HepG2 (cell line): ENCODE measurements around the gene FAM219A. TPM values are rescaled to one million over a fixed set of nuclear protein-coding genes. Genes with fewer than 3 reads are reported as not detected.
A peak's percentile ranks its signal among the peaks of the same experiment; 100 is the strongest.

ENCODE experiments used
- ARHGAP35 ChIP-seq: sonication (generic); formaldehyde crosslinking; IDR thresholded peaks from 2 replicates; pipeline ENCODE4 v1.9.0; 2022; ENCODE audit warnings: mild to moderate bottlenecking, inconsistent platforms, moderate library complexity, missing genetic modification reagents, borderline replicate concordance
- FOSL2 ChIP-seq: sonication (generic); formaldehyde crosslinking; IDR thresholded peaks from 2 replicates; pipeline ENCODE4 v1.4.0; 2020; ENCODE audit warnings: missing genetic modification reagents
- GABPA ChIP-seq, 2 experiments: IDR thresholded peaks; 2 replicates each; pipeline ENCODE4 v1.6.1; 2011 to 2016; ENCODE audit warnings: low read depth in 2 of 2, low read length in 1 of 2, missing biosample characterization in 1 of 2, missing genetic modification characterization in 1 of 2
- GTF3A ChIP-seq: sonication (generic); formaldehyde crosslinking; conservative IDR thresholded peaks from 2 replicates; pipeline ENCODE4 v1.4.0; 2020; ENCODE audit warnings: mild to moderate bottlenecking, missing genetic modification reagents
- MXD4 ChIP-seq: IDR thresholded peaks from 2 replicates; pipeline ENCODE4 v1.6.1; 2016; ENCODE audit warnings: mild to moderate bottlenecking, missing biosample characterization, missing genetic modification reagents
- NKX3-1 ChIP-seq: sonication (generic); formaldehyde crosslinking; IDR thresholded peaks from 2 replicates; pipeline ENCODE4 v1.5.0; 2020; ENCODE audit warnings: missing genetic modification reagents
- NR1H2 ChIP-seq: sonication (generic); formaldehyde crosslinking; IDR thresholded peaks from 2 replicates; pipeline ENCODE4 v1.8.1; 2022; ENCODE audit warnings: low read depth, missing genetic modification reagents, borderline replicate concordance
- PAX8 ChIP-seq: sonication (generic); formaldehyde crosslinking; IDR thresholded peaks from 2 replicates; pipeline ENCODE4 v1.8.0; 2022; ENCODE audit warnings: mild to moderate bottlenecking, missing genetic modification reagents, borderline replicate concordance
- RFX3 ChIP-seq: IDR thresholded peaks from 2 replicates; pipeline ENCODE4 v1.6.1; 2016; ENCODE audit warnings: missing biosample characterization, missing genetic modification reagents
- SATB2 ChIP-seq: sonication (generic); formaldehyde crosslinking; IDR thresholded peaks from 2 replicates; pipeline ENCODE4 v1.5.0; 2020; ENCODE audit warnings: missing genetic modification reagents
- TOPORS ChIP-seq: sonication (generic); formaldehyde crosslinking; IDR thresholded peaks from 2 replicates; pipeline ENCODE4 v1.8.0; 2023; ENCODE audit warnings: mild to moderate bottlenecking, missing genetic modification reagents
- ZIK1 ChIP-seq: sonication (generic); formaldehyde crosslinking; IDR thresholded peaks from 2 replicates; pipeline ENCODE4 v1.5.0; 2020; ENCODE audit warnings: mild to moderate bottlenecking, low read depth, missing genetic modification reagents, borderline replicate concordance
- ZNF616 ChIP-seq: sonication (generic); formaldehyde crosslinking; IDR thresholded peaks from 2 replicates; pipeline ENCODE4 v1.5.0; 2020; ENCODE audit warnings: low read depth, mild to moderate bottlenecking, missing genetic modification reagents
- ZNF782 ChIP-seq: sonication (generic); formaldehyde crosslinking; IDR thresholded peaks from 2 replicates; pipeline ENCODE4 v1.4.0; 2020; ENCODE audit warnings: missing genetic modification reagents, mild to moderate bottlenecking, borderline replicate concordance
- polyA plus RNA-seq, 8 experiments: library from polyadenylated mRNA; depleted of rRNA in 3 of 8; stranded (reverse) in 7 of 8; unstranded in 1 of 8; fragments of >200 nt; fragmentation: Illumina TruSeq in 4 of 8; extraction: Trizol in 4 of 8; gene quantifications; 2 replicates each; pipeline versions ENCODE4 v1.2.1 to v1.2.3, GENCODE V29; 2011 to 2016; ENCODE audit warnings: low read depth in 4 of 8, missing spikeins in 1 of 8, mixed read lengths in 1 of 8; ENCODE audit not compliant: insufficient read depth in 1 of 8
- total RNA-seq, 5 experiments: library from RNA; depleted of rRNA; stranded (reverse); fragments of >200 nt; fragmentation: Illumina TruSeq; extraction: Trizol; gene quantifications; 2 replicates each; pipeline ENCODE4 v1.2.3, GENCODE V29; 2016; ENCODE audit warnings: low read depth in 1 of 5
- TF ChIP-seq, protein P1 (sequence below), 2 experiments: sonication (generic) in 1 of 2; formaldehyde crosslinking in 1 of 2; IDR thresholded peaks; 2 replicates each; pipeline versions ENCODE4 v1.5.1 to v1.6.1; 2011 to 2020; ENCODE audit warnings: borderline replicate concordance in 1 of 2, low read depth in 1 of 2, low read length in 1 of 2, mild to moderate bottlenecking in 1 of 2, missing genetic modification reagents in 1 of 2, moderate library complexity in 1 of 2
- TF ChIP-seq, protein P2 (sequence below): sonication (generic); formaldehyde crosslinking; IDR thresholded peaks from 2 replicates; pipeline ENCODE4 v1.4.0; 2020; ENCODE audit warnings: mild to moderate bottlenecking, missing genetic modification reagents
- TF ChIP-seq, protein P3 (sequence below): sonication (generic); formaldehyde crosslinking; IDR thresholded peaks from 2 replicates; pipeline ENCODE4 v1.5.0; 2020; ENCODE audit warnings: mild to moderate bottlenecking, low read depth, missing genetic modification reagents, borderline replicate concordance
- TF ChIP-seq, protein P4 (sequence below): sonication (generic); formaldehyde crosslinking; IDR thresholded peaks from 2 replicates; pipeline ENCODE4 v1.4.0; 2020; ENCODE audit warnings: missing genetic modification reagents
- TF ChIP-seq, protein P5 (sequence below): sonication (generic); IDR thresholded peaks from 2 replicates; pipeline ENCODE4 v1.6.1; 2016; ENCODE audit warnings: low read depth, borderline replicate concordance

The FAM219A gene
- total and polyA plus RNA-seq, 2 of the 13 experiments (the other 11 are each of a cell fraction or from before 2014, with no cell fraction given), result 3.9 to 6.4 TPM

DNA sequence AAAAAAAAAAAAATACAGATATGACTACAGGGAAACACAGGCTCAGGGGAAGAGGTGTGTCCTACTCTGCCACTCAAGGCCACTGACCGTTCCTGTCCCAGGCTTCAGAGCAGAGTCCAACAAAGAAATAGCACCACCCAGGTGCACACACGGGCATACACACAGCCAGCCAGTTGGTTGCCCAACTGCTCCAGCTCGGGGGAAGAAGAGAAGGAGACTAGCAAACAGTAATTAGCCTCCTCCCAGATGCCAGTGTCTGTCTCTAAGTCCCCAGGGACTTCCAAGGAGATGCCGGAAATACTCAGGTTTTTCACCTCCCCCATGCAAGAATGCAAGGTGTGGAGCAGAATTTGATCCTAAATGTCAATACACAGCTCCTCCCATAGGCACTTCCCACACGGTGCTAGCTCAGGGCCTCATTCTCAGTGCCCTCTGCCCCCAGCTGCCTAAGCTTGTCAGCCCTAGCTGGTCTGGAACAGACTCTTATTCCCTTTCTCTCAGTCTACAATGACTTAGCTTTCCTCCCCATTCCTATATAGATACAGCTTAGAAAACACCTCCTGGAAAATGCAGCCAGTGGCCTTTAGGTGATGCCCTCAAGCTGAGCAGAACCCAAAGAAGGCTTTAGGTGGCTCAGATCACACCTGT is 83.3 kb downstream of the FAM219A start (continued):
- TF ChIP-seq, protein P1, sequence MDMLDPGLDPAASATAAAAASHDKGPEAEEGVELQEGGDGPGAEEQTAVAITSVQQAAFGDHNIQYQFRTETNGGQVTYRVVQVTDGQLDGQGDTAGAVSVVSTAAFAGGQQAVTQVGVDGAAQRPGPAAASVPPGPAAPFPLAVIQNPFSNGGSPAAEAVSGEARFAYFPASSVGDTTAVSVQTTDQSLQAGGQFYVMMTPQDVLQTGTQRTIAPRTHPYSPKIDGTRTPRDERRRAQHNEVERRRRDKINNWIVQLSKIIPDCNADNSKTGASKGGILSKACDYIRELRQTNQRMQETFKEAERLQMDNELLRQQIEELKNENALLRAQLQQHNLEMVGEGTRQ (IDR thresholded peaks at IDR 0.05; ENCODE audit: low read depth, low read length), result no peak
- TF ChIP-seq, protein P1 (CRISPR knock-in tag; IDR thresholded peaks at IDR 0.05; ENCODE audit: borderline replicate concordance), result no peak
- TF ChIP-seq GTF3A (CRISPR knock-in tag) (no peak), MXD4 (CRISPR knock-in tag) (0 out of 2 replicates have a peak, but pooled peaks have one; percentile 49), FOSL2 (CRISPR knock-in tag) (no peak; the same call in 1 of the 2 replicates), RFX3 (CRISPR knock-in tag) (no peak), NKX3-1 (CRISPR knock-in tag) (no peak), ARHGAP35 (no peak), TOPORS (CRISPR knock-in tag) (no peak), ZIK1 (CRISPR knock-in tag) (no peak; the same call in 1 of the 2 replicates), NR1H2 (CRISPR knock-in tag) (no peak), GABPA (IDR thresholded peaks at IDR 0.05; ENCODE audit: low read depth, low read length) (no peak), GABPA (CRISPR knock-in tag; IDR thresholded peaks at IDR 0.05; ENCODE audit: low read depth) (no peak), ZNF782 (CRISPR knock-in tag) (no peak), ZNF616 (CRISPR knock-in tag) (no peak), SATB2 (no peak), PAX8 (no peak)
- TF ChIP-seq, protein P2, sequence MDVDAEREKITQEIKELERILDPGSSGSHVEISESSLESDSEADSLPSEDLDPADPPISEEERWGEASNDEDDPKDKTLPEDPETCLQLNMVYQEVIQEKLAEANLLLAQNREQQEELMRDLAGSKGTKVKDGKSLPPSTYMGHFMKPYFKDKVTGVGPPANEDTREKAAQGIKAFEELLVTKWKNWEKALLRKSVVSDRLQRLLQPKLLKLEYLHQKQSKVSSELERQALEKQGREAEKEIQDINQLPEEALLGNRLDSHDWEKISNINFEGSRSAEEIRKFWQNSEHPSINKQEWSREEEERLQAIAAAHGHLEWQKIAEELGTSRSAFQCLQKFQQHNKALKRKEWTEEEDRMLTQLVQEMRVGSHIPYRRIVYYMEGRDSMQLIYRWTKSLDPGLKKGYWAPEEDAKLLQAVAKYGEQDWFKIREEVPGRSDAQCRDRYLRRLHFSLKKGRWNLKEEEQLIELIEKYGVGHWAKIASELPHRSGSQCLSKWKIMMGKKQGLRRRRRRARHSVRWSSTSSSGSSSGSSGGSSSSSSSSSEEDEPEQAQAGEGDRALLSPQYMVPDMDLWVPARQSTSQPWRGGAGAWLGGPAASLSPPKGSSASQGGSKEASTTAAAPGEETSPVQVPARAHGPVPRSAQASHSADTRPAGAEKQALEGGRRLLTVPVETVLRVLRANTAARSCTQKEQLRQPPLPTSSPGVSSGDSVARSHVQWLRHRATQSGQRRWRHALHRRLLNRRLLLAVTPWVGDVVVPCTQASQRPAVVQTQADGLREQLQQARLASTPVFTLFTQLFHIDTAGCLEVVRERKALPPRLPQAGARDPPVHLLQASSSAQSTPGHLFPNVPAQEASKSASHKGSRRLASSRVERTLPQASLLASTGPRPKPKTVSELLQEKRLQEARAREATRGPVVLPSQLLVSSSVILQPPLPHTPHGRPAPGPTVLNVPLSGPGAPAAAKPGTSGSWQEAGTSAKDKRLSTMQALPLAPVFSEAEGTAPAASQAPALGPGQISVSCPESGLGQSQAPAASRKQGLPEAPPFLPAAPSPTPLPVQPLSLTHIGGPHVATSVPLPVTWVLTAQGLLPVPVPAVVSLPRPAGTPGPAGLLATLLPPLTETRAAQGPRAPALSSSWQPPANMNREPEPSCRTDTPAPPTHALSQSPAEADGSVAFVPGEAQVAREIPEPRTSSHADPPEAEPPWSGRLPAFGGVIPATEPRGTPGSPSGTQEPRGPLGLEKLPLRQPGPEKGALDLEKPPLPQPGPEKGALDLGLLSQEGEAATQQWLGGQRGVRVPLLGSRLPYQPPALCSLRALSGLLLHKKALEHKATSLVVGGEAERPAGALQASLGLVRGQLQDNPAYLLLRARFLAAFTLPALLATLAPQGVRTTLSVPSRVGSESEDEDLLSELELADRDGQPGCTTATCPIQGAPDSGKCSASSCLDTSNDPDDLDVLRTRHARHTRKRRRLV, result peak; percentile 67; the same call in 1 of the 2 replicates
- TF ChIP-seq, protein P3, sequence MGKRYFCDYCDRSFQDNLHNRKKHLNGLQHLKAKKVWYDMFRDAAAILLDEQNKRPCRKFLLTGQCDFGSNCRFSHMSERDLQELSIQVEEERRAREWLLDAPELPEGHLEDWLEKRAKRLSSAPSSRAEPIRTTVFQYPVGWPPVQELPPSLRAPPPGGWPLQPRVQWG (CRISPR knock-in tag), result no peak
- TF ChIP-seq, protein P4, sequence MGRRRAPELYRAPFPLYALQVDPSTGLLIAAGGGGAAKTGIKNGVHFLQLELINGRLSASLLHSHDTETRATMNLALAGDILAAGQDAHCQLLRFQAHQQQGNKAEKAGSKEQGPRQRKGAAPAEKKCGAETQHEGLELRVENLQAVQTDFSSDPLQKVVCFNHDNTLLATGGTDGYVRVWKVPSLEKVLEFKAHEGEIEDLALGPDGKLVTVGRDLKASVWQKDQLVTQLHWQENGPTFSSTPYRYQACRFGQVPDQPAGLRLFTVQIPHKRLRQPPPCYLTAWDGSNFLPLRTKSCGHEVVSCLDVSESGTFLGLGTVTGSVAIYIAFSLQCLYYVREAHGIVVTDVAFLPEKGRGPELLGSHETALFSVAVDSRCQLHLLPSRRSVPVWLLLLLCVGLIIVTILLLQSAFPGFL (CRISPR knock-in tag), result no peak
- TF ChIP-seq, protein P5, sequence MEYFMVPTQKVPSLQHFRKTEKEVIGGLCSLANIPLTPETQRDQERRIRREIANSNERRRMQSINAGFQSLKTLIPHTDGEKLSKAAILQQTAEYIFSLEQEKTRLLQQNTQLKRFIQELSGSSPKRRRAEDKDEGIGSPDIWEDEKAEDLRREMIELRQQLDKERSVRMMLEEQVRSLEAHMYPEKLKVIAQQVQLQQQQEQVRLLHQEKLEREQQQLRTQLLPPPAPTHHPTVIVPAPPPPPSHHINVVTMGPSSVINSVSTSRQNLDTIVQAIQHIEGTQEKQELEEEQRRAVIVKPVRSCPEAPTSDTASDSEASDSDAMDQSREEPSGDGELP, result peak; percentile 59; the same call in 1 of the 2 replicates
